ENCODE data around the gene ANKRD34A.

ANKRD34A gene

DNA sequence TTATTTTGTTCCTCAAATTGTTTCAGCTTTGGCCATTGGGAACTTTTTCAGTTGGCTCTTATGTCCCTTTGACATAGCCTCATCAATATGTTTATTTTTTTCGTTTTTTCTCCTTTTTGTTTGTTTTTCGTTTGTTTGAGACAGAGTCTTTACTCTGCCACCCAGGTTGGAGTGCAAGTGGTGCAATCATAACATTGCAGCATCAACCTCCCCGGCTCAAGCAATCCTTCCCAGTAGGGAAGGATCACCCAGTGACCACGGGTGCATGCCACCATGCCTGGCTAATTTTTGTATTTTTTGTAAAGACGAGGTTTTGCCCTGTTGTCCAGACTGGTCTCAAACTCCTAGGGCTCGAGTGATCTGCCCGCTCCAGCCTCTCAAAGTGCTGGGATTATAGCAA is 8.2 kb upstream of the ANKRD34A start:
- DNase-seq (ENCODE audit: low read depth, low spot score) = no peak

DNA sequence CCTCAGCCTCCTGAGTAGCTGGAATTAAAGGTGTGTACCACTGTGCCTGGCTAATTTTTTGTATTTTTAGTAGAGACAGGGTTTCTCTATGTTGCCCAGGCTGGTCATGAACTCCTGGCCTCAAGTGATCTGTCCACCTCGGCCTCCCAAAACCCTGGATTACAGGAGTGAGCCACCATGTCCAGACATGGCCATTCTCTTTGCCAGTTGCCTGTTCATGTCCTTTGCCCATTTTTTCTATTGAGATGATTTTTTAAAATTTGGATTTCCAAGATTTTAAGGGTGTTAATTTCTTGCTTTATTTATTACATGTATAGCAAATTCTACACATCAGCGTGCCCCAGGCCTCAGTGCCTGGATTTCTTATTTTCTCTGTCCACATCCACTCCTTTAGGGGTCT is 2.9 kb upstream of the ANKRD34A start:
- no peak for DNase-seq (ENCODE audit: low read depth, low spot score)

DNA sequence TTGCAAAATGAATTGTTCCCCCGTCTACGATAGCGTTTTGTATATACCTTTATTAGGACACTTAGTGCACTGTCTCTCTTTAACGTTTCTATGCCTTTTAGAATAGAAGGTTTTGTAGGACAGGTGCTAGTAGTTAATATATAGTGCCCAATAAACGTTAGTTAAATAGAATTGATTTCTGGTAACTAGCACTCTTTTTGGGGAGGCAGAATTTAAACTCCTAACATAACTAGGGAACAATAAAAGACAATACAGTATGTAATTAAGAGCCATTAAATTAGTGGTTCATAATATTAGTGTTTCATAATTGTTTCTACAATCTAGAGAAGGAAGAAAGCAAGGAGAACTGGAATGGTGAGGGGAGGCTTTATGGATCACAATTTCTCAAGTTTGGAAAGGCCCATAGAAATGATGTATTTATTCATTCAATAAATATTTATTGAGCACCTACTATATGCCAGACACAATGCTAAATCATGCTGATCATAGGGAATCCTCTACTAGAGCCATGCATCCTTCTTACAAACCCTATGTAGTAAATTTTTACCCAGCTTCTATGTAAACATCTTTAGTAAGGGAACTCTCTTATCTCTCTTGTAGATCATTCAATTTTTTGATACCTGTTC is 857 bp upstream of the ANKRD34A start:
- no peak for DNase-seq (ENCODE audit: low read depth, low spot score)

DNA sequence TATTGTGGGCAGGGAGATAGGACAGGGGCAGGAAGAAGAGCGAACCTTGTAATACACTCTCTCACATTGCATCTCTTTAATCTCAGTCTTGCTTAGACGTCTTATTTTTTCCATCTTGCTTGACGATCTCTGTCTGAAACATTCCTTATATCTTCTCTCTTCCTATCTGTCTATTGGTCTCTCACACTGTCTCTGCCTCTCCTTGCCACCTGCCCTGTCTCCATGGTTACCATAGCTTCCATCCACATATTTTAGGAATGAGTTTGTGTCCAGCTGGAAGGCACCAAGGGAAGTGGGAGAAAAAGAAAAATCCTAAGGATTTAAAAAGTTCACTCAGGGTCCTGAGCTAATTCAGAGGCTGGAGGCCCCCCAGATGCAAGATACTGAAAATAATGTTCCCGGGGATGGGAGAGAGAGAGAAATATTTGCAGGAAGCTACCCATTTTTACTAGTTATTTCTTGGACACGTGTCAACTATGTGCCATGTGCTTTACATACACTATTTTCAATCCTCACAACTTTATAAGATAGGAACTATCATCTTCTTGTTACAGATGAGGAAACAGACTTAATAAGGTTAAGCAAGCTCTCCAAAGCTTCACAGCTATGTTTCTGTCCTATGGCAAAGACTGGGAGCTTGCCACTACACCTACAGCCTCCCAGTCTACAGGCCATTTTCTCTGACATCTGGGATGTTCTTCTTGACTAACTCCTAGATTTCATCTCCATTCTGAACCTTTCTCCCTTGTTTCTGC is 933 bp downstream of the ANKRD34A start:
- DNase-seq (ENCODE audit: low read depth, low spot score) = peak; percentile 54

DNA sequence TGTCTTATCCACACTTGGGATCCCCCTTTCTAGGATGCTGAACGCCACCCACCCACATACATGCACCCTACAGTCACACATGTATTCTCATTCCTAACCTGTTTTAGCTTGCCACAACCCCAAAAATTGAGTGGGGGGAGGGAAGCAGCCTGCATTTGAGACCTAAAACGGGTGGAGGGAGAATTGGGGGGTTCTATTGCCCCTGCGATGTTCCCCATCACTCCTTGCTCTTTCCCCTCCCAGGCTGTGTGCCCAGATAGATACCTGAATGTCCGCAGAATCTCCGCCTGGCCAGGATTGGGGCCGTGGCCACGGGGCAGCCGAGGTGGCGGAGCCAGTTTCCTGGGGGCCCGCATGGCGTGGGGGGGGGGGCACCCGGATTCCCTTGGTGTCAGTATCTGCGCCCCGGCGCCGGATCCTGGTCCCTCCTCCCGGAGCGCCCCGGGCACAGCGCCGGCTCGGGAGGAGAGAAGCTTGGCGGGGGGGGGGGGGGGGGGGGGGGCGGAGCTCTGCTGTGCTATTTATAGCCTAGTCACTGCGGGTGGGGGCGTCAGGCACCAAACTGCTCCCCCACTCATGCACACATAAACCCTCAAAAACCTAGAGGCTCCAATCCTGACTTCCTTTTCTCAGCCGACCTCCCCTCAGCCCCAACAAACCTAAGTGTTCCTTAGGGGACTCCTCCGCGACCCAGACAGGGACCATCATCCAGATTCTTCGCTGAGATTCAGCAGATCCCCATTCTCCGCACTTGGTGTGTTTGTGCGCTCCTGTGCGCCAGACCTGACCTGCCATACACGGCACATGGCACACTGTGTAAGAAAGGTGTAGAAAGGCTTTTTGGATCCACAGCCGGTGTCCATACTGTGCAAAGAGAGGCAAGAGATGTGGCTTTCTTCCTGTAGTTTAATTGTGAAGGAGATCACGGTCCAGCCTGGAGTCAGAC is 1.9 kb downstream of the ANKRD34A start:
- DNase-seq (ENCODE audit: low read depth, low spot score) = peak; percentile 32

DNA sequence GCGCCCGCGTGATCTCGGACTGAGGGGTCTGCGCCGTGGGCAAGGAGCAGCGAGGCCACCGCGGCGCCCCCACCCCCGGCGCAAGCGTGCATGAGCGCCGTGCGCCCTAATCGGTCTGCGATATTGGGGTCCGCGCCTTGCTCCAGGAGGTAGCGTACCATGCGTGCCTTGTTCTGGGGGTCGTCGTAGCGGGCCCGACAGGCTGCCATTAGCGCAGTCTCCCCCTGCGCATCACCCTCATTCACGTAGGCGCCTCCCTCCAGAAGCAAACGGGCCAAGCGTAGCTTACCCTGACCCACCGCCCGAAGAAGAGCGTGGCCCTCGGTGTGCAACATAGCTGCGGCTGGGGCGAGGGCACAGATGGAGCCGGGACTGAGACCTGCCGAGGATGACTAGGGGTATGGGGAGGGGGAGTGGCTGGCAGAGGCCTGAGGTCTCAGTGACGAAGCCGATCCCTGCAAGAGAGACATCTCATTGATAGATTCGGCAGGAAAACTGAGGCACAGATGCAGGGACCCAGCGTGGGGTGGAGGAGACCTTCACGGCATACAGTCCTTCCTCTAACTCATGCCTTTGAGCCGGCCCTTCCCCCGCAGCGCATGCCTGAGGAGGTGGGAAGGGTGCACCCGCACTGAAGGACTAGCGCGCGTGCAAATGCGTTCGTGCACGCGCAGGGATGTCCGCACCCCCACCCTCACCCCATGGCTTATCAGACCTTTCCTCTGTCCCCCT is 2.8 kb downstream of the ANKRD34A start:
- peak; percentile 49 for DNase-seq (ENCODE audit: low read depth, low spot score)

DNA sequence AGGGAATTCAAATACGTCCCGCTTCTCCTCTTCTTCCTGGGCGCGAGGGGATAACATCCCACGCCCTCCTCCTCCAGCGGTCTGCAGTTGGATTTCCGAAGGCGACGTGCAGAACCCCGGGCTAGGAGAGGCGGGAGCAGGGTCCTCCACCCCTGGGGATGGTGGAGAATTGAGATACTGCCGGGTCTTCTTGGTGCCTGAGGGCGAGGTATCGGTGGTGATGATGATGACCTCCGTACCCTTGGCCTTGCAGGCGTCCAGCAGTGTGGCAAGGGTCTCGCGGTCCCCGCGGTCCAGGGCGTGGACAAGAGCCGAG is 3.3 kb downstream of the ANKRD34A start:
- no peak for DNase-seq (ENCODE audit: low read depth, low spot score)

DNA sequence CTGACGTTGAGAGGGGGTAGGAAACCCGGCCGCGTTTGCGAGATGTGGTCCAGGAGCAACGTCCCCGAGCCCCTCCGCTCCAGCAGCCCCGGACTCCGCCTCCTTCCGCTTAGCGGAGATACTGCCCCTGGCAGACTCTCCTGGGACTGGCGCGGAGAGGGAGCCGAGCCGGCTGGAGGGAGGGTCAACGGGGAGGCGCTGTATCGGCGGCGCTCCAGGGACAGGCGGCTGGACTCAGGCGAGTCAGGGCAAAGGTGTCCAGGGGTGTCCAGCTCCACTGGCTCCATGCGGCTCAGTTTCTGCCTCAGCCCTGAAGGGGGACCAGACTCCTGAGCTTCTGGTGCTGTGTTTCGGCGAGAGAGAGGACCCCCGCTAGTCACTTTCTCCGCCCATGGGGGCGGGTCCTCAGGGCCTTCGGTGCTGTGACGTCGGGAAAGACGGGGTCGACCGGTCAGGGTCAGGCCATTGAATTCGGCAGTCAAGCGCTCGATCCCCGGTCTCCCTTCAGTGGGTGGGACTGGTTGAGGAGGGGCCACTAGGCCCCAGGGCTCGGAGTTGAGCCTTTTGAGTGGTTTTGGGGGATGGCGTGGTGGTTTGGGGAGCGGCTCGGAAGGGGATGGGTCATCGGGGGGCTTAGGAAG is 3.8 kb downstream of the ANKRD34A start:
- peak; percentile 84 for DNase-seq (ENCODE audit: low read depth, low spot score)

DNA sequence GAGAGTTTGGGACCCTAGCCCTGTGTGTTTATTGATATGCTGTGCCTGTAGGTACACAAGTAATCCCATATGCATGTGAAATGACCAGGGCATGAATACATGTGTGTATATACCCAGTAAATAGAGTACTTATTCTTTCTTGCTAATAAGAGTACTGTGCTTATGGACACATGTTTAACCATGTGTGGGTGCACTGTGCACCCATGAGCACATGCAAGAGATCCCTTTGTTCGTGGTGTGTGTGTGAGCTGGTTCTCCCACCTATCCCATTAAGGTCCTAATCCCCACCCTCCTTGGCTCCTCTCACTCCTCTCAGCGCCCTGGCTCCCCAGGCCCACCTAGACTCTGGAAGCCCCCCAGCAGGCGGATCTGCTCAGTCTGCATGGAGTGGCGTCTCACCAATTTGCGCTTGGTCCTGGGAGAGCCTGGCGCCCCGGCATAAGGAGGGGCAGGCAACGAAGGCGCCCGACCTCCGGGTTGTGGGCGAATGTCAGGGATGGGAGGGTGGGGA is 4.4 kb downstream of the ANKRD34A start:
- no peak for DNase-seq (ENCODE audit: low read depth, low spot score)

DNA sequence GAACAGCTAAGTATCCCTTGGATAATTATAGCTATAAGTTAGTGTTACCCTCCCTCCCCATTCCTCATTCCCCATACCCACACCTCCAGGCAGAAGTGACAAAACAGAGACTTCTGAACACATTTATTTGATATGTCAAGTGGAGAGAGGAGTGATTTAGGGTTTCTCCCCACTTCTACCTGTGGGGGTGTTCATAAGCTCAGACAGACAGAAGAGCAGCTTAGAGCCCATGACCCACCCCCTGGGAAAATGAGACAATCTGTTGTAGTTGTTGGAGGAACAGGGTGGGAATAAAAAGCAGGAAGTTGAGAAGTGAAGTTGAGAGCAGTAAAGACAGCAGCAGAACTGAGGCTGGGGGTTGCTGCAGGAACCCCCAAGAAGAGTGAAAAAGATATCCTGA is 5.0 kb downstream of the ANKRD34A start:
- no peak for DNase-seq (ENCODE audit: low read depth, low spot score)

DNA sequence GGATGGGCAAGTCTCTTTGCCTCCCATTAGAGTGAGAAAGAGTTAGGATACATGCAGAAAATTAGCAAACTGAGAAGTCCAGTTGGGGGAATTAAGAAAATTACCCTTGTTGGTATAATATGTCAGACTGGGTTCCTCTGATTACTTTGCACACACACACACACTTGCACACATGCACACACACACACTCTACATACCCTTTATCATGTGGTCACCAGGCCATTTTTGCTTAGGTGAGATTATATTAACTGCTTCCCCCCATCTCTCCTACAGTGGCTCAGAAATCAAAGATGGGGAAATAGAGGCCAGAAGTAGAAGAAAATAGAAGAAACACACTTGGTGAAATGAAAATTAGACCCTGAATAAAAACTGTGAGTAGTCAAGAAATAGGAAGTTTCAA is 5.6 kb downstream of the ANKRD34A start:
- no peak for DNase-seq (ENCODE audit: low read depth, low spot score)

DNA sequence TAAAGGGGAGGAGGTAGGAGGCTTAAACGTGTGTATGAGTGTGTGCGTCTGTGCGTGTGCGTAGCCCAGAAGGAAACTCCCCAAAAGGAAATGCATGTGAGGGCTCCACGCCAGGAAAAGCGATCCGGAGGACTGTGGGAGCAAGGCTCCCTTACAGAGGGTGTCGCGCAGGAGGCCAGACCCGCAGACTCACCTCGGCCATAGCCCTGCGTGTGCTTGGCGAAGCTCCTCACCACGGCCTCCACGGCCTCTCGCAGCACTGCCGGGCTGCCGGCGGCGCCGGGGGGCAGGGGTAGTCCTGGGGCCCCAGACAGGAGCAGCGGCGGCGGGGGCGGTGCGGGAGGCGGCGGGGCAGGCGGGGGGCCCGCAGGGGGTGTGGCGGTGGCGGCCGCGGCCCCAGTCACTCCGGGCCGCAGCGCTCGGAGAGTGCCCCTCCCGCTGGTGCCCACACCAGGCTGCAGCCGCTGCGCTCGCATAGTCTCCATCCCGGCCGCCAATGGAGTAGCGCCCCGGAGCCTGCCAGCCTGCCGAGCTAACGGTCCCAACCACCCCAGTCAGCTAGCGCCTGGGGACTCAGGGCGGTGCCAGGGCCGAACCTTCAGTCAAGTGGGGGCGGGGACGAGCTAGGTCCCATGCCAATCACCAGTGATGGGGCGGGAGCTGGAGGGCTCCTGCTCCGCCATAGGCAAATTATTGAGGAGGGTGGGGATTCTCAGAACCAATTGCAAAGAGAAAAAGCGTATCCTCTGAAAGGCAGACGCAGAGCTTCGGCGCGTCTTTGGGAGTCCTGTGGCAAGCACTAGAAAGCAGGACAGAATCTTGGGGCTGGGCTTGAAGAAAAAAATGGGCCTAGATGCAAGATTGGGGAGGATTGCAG is 6.7 kb downstream of the ANKRD34A start, which contains the start of gene LIX1L:
TSS of gene LIX1L (minus strand) at position 575 of the 877 bp plus-strand sequence. CDS start at position 485, 90 bp downstream.
- DNase-seq (ENCODE audit: low read depth, low spot score) = peak; percentile 98

DNA sequence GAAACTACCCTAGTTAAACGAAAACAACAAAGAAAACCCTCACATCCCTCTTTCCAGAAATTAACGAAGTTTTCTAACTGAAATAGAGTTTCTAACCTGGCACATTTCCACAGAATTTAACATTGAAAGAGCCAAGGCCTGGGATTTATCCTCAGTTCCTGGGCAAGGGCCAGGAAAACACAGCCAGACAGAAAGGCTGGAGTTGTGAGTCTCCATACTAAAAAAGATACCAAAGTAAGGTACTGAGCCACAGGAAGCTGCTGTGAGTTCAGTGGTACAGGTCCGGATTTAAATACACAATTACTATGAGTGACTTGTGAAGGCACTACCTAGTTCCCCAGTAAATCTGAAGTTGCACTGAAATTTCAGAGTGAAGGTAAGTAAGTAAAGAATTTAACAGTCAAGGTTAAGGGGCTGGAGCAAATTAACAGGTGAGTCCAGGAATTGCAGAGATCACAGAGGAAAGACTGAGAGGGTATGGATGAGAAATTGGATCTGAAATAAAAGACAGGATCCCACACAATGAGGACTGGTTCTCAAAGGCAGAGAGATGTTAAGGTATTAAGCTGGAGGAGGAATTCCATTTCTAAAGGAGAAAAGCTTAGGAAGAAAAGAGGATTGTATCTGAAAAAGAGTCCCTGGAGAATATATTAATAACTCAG is 7.5 kb downstream of the ANKRD34A start:
- DNase-seq (ENCODE audit: low read depth, low spot score) = peak; percentile 71

DNA sequence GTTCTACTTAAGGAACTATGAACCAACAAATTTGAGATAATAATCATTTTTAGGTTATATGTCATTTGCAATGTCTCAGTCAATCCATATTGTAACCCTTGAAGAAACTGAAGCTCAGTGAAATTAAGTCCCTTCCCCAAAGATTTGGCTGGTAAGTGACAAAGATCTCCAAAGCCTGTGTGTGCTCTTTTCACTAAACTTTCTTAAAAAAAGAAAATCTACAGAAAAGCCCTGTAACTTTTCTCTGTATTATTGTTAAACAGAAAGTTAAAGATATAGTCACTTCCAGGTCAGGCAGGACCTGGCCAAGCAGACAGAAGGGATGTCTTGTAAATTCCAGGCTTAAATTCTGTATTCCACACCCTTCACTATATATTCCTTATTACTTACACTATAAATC is 8.0 kb downstream of the ANKRD34A start:
- no peak for DNase-seq (ENCODE audit: low read depth, low spot score)

DNA sequence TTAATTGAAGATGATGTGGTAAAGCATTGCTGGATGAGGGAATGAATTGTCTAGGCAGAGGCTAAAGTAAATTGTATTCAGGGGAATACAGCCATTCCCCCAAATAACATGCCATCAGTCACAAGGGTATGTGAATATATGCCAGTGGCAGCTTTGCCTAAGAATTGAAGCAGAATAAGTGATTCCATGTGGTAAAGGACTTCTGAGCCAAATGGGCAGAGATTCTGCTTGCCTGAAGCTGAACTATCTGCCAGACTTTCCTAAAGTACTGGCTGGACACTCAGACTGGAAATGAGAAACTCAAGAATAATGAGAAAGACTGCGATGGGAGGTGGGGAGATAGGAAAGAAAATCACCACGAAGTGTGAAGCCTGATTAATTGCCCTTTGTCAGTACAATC is 8.9 kb downstream of the ANKRD34A start:
- peak; percentile 66 for DNase-seq (ENCODE audit: low read depth, low spot score)

DNA sequence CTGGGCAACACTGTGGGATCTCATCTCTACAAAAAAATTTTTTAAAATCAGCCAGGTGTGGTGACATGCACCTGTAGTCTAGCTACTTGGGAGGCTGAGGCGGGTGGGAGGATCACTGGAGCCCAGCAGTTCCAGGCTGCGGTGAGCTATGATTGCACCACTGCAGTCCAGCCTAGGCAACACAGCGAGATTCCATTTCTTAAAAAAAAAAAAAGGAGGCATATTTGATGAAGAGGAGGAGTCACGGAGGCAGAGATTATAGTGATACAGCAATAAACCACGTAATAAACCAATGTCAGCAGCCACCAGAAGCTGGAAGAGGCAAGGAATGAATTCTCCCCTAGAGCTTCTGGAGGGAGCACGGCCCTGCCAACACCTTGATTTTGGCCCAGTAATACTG is 10.5 kb downstream of the ANKRD34A start:
- no peak for DNase-seq (ENCODE audit: low read depth, low spot score)

DNA sequence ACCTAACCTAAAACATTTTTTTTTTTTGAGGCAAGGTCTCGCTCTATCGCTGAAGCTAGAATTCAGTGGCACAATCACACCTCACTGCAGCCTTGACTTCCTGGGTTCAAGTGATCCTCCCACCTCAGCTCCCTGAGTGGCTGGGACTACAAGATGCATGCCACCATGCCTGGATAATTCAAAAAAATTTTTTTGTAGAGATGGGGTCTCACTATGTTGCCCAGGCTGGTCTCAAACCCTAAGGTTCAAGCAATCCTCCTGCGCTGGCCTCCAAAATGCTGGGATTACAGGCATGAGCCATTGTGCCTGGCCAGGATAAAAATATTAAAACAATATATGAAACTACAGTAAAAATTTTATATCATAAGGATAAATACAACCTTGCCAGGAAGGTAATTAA is 11.5 kb downstream of the ANKRD34A start:
- no peak for DNase-seq (ENCODE audit: low read depth, low spot score)

DNA sequence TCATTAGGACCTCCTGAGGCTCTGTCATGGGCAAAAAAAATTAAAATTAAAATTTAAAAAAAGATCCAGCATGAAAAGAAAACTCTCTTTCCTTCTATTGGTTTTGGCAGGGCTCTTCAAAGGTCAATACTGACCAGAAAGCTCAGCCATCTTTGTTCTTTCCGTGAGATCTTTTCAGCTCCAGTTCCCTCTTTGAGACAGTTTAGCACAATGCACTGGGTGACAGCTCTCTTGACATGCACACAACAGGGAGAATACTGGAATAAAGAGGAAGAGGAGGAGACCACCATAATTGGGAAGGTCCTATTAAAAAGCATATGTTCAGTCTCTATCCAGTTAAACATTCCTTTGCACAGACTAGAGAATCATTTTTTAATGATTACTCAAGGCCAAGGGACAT is 12.8 kb downstream of the ANKRD34A start:
- DNase-seq (ENCODE audit: low read depth, low spot score) = no peak

DNA sequence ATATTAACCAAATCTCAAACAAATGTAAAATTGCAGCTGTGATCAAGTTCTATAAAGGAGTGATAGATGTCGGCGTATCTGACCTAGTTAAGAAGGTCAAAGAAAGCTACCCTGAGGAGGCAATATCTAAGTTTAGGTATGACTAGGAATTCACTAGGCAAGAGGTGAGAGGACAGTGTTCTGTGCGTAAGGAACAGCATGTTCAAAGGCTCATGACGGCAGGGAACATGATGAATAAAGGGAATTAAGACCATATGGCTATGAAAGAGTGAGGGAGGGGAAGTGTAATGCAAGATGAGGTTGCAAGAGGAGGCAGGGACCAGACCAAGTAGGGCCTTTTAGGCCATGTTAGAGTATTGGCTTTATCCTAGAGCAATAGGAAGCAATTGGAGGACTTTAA is 15.2 kb downstream of the ANKRD34A start:
- DNase-seq (ENCODE audit: low read depth, low spot score) = no peak
